GM12878 (cell line): ENCODE measurements around the gene C1orf53. TPM values are rescaled to one million over a fixed set of nuclear protein-coding genes. Genes with fewer than 3 reads are reported as not detected.

Experiments
- ATAC-seq: fragments of 200-7000 bp; cut with Tn5 transposase; 3 replicates; pipeline ENCODE4 v1.9.1; 2020; ENCODE audit warnings: mild to moderate bottlenecking, moderate library complexity
- BruUV-seq: library from RNA; stranded (reverse); fragments of 400-500 nt; replicated peaks from 2 replicates; lab custom pipeline; 2021; lab: Mats Ljungman, UMichigan
- CTCF ChIA-PET: fragments of 300-600 bp; sonication (Branson Sonifier 250); formaldehyde crosslinking; extraction: SDS; loops from one replicate; lab custom pipeline; 2021; ENCODE audit warnings: inconsistent platforms; lab: Yijun Ruan, JAX
- POLR2A ChIA-PET: fragments of 350-600 bp; formaldehyde crosslinking; extraction: SDS; loops from one replicate; lab custom pipeline; 2021; ENCODE audit warnings: inconsistent platforms; lab: Charles Lee
- RAD21 ChIA-PET: fragments of 300-600 bp; sonication (Branson Sonifier 250); formaldehyde crosslinking; loops from one replicate; lab custom pipeline; 2023; ENCODE audit warnings: antibody characterized with exemption; ENCODE audit not compliant: unreplicated experiment; lab: Charles Lee
- SMC1A ChIA-PET: fragments of 300-600 bp; sonication (Branson Sonifier 250); formaldehyde crosslinking; loops from one replicate; lab custom pipeline; 2023; ENCODE audit not compliant: unreplicated experiment, uncharacterized antibody; lab: Charles Lee
- DNase-seq: peaks from one replicate; pipeline ENCODE4 v3.0.0-alpha.2; 2011; ENCODE audit warnings: low read depth, low spot score
- FAIRE-seq: peaks from 3 replicates; lab custom pipeline; 2011; peaks lifted over from hg19 to GRCh38; lab: Jason Lieb, UNC
- H2AFZ ChIP-seq: 2 replicates; pipeline ENCODE4 v1.6.0; 2011; ENCODE audit warnings: low read depth, low read length, control low read depth; ENCODE audit not compliant: control insufficient read depth
- H3K27ac ChIP-seq: 2 replicates; pipeline ENCODE4 v1.5.1; 2011; ENCODE audit warnings: control low read depth; ENCODE audit not compliant: control insufficient read depth, insufficient read depth
- H3K27me3 ChIP-seq, 2 experiments: replicated peaks in 1 of 2; 2 replicates each; pipeline versions ENCODE4 v1.6.0 to v1.6.1; 2011; ENCODE audit warnings: low read length in 1 of 2; ENCODE audit not compliant: control insufficient read depth in 2 of 2, insufficient read depth in 2 of 2
- H3K36me3 ChIP-seq, 2 experiments: 2 replicates each; pipeline ENCODE4 v1.5.1; 2011; ENCODE audit warnings: low read length in 1 of 2; ENCODE audit not compliant: control insufficient read depth in 2 of 2, insufficient read depth in 2 of 2
- H3K4me1 ChIP-seq: 2 replicates; pipeline ENCODE4 v1.6.1; 2011; ENCODE audit warnings: mild to moderate bottlenecking, low read length, moderate library complexity, mixed read lengths; ENCODE audit not compliant: control insufficient read depth, insufficient read depth
- H3K4me2 ChIP-seq: 2 replicates; pipeline ENCODE4 v1.6.0; 2011; ENCODE audit warnings: control low read depth; ENCODE audit not compliant: control insufficient read depth, insufficient read depth
- H3K4me3 ChIP-seq: fragments of 200-600 bp; sonication (generic); 2 replicates; pipeline ENCODE4 v1.5.1; 2016
- H3K79me2 ChIP-seq: 2 replicates; pipeline ENCODE4 v1.6.0; 2011; ENCODE audit warnings: low read length; ENCODE audit not compliant: control insufficient read depth, insufficient read depth
- H3K9ac ChIP-seq: 2 replicates; pipeline ENCODE4 v1.8.0; 2011; ENCODE audit warnings: low read length, control low read depth, mixed read lengths; ENCODE audit not compliant: control insufficient read depth, insufficient read depth
- H3K9me3 ChIP-seq: replicated peaks from 3 replicates; pipeline ENCODE4 v1.5.1; 2011; ENCODE audit warnings: mild to moderate bottlenecking, low read length; ENCODE audit not compliant: control insufficient read depth, insufficient read depth
- H4K20me1 ChIP-seq: 2 replicates; pipeline ENCODE4 v1.6.0; 2011; ENCODE audit not compliant: control insufficient read depth, insufficient read depth
- EP300 ChIP-seq, 2 experiments: fragments of 150-350 bp in 1 of 2; IDR thresholded peaks; 2 replicates each; pipeline ENCODE4 v1.6.1; 2011 to 2012; ENCODE audit warnings: low read depth in 2 of 2, low read length in 2 of 2, borderline replicate concordance in 1 of 2, improper control_type of control experiment in 1 of 2, inconsistent platforms in 1 of 2; ENCODE audit not compliant: control insufficient read depth in 1 of 2
- FOXM1 ChIP-seq: IDR thresholded peaks from 2 replicates; pipeline ENCODE4 v1.6.1; 2012; ENCODE audit warnings: low read depth, mild to moderate bottlenecking, inconsistent platforms, low read length, moderate library complexity
- HDAC6 ChIP-seq: fragments of 200-600 bp; sonication (generic); IDR thresholded peaks from one replicate; pipeline ENCODE4 v1.8.0; 2017; ENCODE audit warnings: antibody characterized with exemption; ENCODE audit not compliant: unreplicated experiment
- IRF4 ChIP-seq: IDR thresholded peaks from 2 replicates; pipeline ENCODE4 v1.6.1; 2011; ENCODE audit warnings: low read depth, low read length
- IRF5 ChIP-seq: fragments of 450-650 bp; IDR thresholded peaks from 2 replicates; pipeline ENCODE4 v1.6.1; 2017; ENCODE audit warnings: borderline replicate concordance
- LARP7 ChIP-seq: fragments of 450-650 bp; IDR thresholded peaks from 2 replicates; pipeline ENCODE4 v1.6.1; 2017; ENCODE audit warnings: mild to moderate bottlenecking
- MTA3 ChIP-seq: IDR thresholded peaks from 2 replicates; pipeline ENCODE4 v1.6.1; 2012; ENCODE audit warnings: low read length, inconsistent platforms, borderline replicate concordance
- NR2F1 ChIP-seq: fragments of 450-650 bp; conservative IDR thresholded peaks from 2 replicates; pipeline ENCODE4 v1.6.1; 2017; ENCODE audit warnings: mild to moderate bottlenecking
- POLR2AphosphoS5 ChIP-seq: IDR thresholded peaks from 2 replicates; pipeline ENCODE4 v1.6.1; 2011; ENCODE audit warnings: mild to moderate bottlenecking, low read length, inconsistent platforms
- SMC3 ChIP-seq: IDR thresholded peaks from 2 replicates; pipeline ENCODE4 v1.6.1; 2011; ENCODE audit warnings: low read length, improper control_type of control experiment, borderline replicate concordance
- ZNF207 ChIP-seq: fragments of 450-650 bp; IDR thresholded peaks from 2 replicates; pipeline ENCODE4 v1.6.1; 2014; ENCODE audit warnings: antibody characterized with exemption, mild to moderate bottlenecking, borderline replicate concordance
- ZNF217 ChIP-seq: fragments of 450-650 bp; IDR thresholded peaks from 2 replicates; pipeline ENCODE4 v1.6.1; 2017; ENCODE audit warnings: antibody characterized with exemption, mild to moderate bottlenecking
- ZNF274 ChIP-seq: IDR thresholded peaks from one replicate; pipeline ENCODE4 v1.8.0; 2011; ENCODE audit not compliant: insufficient read length, insufficient read depth
- whole genome bisulfite sequencing: methylation state at CpG from one replicate; pipeline ENCODE4 v1.1.6; 2016; ENCODE audit warnings: low lambda C conversion rate; ENCODE audit not compliant: insufficient replicate concordance, insufficient coverage; ENCODE audit errors: missing lambda C conversion rate; 5-methylcytosine and 5-hydroxymethylcytosine counted together
- in situ Hi-C: fragments of 300-500 bp; cut with MboI; formaldehyde crosslinking; loops from 9 replicates; pipeline ENCODE4 v1.14.3; 2018; ENCODE audit warnings: mixed read lengths
- intact Hi-C: fragments of 100-400 bp; cut with micrococcal nuclease; formaldehyde crosslinking; loops from one replicate; pipeline ENCODE4 v1.14.2; 2022; ENCODE audit not compliant: unreplicated experiment
- polyA plus RNA-seq, 11 experiments: library from polyadenylated mRNA; depleted of rRNA in 4 of 11; unstranded in 6 of 11; stranded (reverse) in 5 of 11; fragments of >200 nt; fragmentation: Nextera tagmentation in 4 of 11; fragmentation: Illumina TruSeq in 1 of 11; extraction: Ambion mirVana in 4 of 11; extraction: Trizol in 1 of 11; gene quantifications; 1 replicate in 1 of 11; 2 replicates in 10 of 11; pipeline versions ENCODE4 v1.2.1 to v1.2.3, GENCODE V29; 2011 to 2016; ENCODE audit warnings: inconsistent platforms in 2 of 11, missing spikeins in 2 of 11, low read depth in 1 of 11
- total RNA-seq, 4 experiments: library from RNA; depleted of rRNA in 3 of 4; stranded (reverse); fragments of >200 nt in 3 of 4; fragmentation: Illumina TruSeq in 1 of 4; extraction: Trizol in 1 of 4; gene quantifications; 2 replicates each; pipeline versions ENCODE4 v1.2.1 to v1.2.3, GENCODE V29; 2013 to 2021

Gene C1orf53
- total and polyA plus RNA-seq, 10 of the 15 experiments (the other 5 are each of a cell fraction or from before 2014, with no cell fraction given) = 0.31 to 5.4 (median 0.59) TPM

- Histone ChIP-seq H3K36me3 (no peaks in the 10 kb centered on the region), H3K9ac (no peak overlapping the region), H3K27me3 (peaks cover 21 to 33% of the 10 kb centered on the region in 2 experiments), H3K4me3 (no peak overlapping the region), H3K4me2 (no peak overlapping the region), H3K9me3 (no peaks in the 10 kb centered on the region; the same call in 2 of the 3 replicates), H2AFZ (no peak overlapping the region), H3K79me2 (no peaks in the 10 kb centered on the region), H3K4me1 (no peaks in the 10 kb centered on the region), H3K27ac (no peak overlapping the region), H4K20me1 (no peaks in the 10 kb centered on the region; the same call in 1 of the 2 replicates)
- WGBS = 28% methylated on average over 35 of the region's 35 CpGs
- in situ Hi-C loops (loop anchor here (5.0 to 25.0 kb wide), 2 partner anchors 397 to 768 kb away; no protein-coding TSS in a partner anchor), intact Hi-C loops (loop anchor here (5.0 to 10.0 kb wide), 2 partner anchors 227 to 545 kb away; no protein-coding TSS in a partner anchor)
- TF ChIP-seq MTA3 = no peak
- no peak for TF ChIP-seq ZNF217
- TF ChIP-seq FOXM1 = no peak
- no peak for TF ChIP-seq HDAC6
- no peak for TF ChIP-seq IRF5
- TF ChIP-seq ZNF274 = no peak
- no peak for TF ChIP-seq LARP7
- TF ChIP-seq ZNF207 = no peak
- TF ChIP-seq IRF4 = no peak
- TF ChIP-seq SMC3 = no peak
- TF ChIP-seq POLR2AphosphoS5 = no peak
- no peak for TF ChIP-seq EP300 (IDR thresholded peaks at IDR 0.05; ENCODE audit: borderline replicate concordance in 1 of 2, control insufficient read depth in 1 of 2, low read depth in 2 of 2, low read length in 2 of 2)
- no peak for TF ChIP-seq NR2F1
- ChIA-PET RAD21 (no interaction called here), CTCF (interaction anchor here (0.9 to 1.2 kb wide), 2 partner anchors 226 to 399 kb away, joined by 3 read pairs; no protein-coding TSS in a partner anchor), POLR2A (no interaction called here), SMC1A (no interaction called here)
- peak; percentile 22; the same call in 1 of the 3 replicates for ATAC-seq
- no peak for FAIRE-seq
- no peak for DNase-seq
- no TSS peak for BruUV-seq
These were observed 17.1 kb downstream of the C1orf53 start for GRCh38 chr1:197919346-197920066.
